22Rv1 (cell line): ENCODE data around the gene NOC3L.

Experiments
- H3K27ac ChIP-seq: fragments of 450-650 bp; 2 replicates; pipeline ENCODE4 v1.5.1; 2017
- ZFX ChIP-seq: fragments of 450-650 bp; IDR thresholded peaks from 2 replicates; pipeline ENCODE4 v1.6.1; 2017; ENCODE audit warnings: antibody characterized with exemption, borderline replicate concordance
- TF ChIP-seq, protein P1 (sequence below): fragments of 450-650 bp; IDR thresholded peaks from 2 replicates; pipeline ENCODE4 v1.5.1; 2017; ENCODE audit warnings: mild to moderate bottlenecking

The NOC3L gene

GRCh38 chr10:94300042-94300441 is 62.7 kb downstream of the NOC3L start:
- no peak overlapping the region for H3K27ac ChIP-seq
- TF ChIP-seq ZFX = no peak
- TF ChIP-seq, protein P1, sequence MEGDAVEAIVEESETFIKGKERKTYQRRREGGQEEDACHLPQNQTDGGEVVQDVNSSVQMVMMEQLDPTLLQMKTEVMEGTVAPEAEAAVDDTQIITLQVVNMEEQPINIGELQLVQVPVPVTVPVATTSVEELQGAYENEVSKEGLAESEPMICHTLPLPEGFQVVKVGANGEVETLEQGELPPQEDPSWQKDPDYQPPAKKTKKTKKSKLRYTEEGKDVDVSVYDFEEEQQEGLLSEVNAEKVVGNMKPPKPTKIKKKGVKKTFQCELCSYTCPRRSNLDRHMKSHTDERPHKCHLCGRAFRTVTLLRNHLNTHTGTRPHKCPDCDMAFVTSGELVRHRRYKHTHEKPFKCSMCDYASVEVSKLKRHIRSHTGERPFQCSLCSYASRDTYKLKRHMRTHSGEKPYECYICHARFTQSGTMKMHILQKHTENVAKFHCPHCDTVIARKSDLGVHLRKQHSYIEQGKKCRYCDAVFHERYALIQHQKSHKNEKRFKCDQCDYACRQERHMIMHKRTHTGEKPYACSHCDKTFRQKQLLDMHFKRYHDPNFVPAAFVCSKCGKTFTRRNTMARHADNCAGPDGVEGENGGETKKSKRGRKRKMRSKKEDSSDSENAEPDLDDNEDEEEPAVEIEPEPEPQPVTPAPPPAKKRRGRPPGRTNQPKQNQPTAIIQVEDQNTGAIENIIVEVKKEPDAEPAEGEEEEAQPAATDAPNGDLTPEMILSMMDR = no peak

DNA sequence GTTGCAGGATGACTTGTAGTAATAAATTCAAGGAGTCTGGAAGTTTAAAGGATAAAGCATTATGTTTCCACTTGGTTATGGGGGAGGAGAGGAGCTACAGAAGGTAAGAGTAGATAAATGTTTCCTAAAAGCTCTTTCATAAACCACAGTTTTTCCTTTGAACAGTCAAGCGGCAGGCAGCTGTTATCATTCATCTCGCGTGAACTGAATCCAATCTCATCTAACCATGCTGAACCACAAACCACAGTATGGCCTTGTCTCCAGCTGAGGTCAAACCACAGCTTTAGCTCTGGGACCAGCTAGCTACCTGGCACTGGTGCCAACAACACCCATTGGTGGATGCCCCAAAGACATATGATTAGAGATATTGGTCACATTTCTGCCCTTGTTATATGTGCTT is 63.3 kb downstream of the NOC3L start:
- H3K27ac ChIP-seq = no peak overlapping the region
- TF ChIP-seq ZFX = no peak
- TF ChIP-seq, protein P1 = no peak

GRCh38 chr10:94294168-94294567 is 68.6 kb downstream of the NOC3L start:
- TF ChIP-seq, protein P1 = no peak
- TF ChIP-seq ZFX = no peak

DNA sequence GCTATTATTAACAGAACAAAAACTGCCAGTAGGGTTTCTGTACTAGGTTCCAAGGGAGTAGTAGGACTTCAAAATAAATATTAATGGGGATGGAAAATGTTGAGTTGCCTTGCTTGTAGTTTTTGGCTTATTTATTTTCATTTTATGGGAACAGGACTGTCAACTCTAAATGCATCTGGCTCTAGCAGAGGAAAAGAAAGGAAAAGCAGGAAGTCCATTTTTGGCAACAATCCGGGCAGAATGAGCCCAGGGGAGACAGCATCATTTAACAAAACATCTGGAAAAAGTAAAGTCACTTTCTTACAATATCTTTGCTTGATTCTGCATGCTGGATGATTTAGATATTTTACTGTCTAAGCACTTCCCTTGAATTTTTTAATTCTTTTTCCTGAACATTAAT is 69.4 kb downstream of the NOC3L start:
- H3K27ac ChIP-seq = no peak overlapping the region
- TF ChIP-seq, protein P1 = no peak
- TF ChIP-seq ZFX = no peak

More at GRCh38 chr10:94294168-94294567, 68.6 kb downstream of the NOC3L start:
- H3K27ac ChIP-seq = no peak overlapping the region

DNA sequence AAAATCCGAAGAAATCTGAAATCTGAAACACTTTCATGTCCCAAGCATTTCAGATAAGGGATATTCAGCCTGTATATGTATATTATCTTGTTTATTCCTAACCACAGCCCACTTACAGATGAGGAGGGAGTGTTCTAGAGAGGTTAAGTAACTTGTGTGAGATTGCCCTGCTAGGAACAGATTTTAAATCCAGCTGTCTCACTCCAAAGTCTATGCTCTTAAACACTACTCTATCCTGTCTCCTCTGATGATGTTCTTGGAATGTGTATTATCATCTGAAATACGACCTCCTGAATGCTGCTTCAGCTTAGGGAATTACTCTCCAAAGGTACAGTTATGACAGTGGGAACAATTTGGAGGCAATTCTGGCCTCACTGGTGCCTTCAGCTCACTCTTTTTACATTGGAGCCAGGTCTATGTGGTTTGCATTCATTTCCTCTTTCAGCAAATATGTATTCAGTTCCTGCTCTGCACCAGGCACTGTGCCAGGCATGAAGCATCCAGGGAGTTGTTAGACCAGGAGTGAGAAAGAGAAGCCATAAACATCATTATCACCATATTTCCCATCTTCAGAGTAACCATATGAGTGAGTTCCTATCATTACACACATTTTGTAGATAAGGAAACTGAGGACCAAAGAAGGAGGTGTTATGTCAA is 70.2 kb downstream of the NOC3L start:
- no peak overlapping the region for H3K27ac ChIP-seq
- no peak for TF ChIP-seq ZFX
- TF ChIP-seq, protein P1 = no peak

GRCh38 chr10:94288361-94289101 is 74.2 kb downstream of the NOC3L start:
- TF ChIP-seq, protein P1 = no peak
- no peak for TF ChIP-seq ZFX
- H3K27ac ChIP-seq = no peak overlapping the region

DNA sequence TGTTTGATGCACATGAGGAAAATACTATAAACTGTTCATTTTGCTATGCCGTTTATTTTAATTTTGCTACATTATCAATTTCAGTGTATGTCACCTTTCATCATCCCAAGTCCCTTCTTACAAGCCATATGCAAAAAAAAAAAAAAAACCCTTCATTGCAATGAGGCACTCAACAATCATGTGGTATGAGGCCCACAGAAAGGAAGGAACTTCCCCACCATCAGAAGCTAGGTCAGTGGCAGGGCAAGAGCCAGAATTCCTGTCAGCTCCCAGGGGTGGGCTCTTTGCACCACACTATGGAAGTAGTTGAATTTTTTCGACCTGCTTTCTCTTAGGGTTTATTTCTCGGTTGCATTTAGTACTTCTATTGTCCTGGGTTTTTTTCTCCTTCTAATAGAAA is 75.4 kb downstream of the NOC3L start:
- no peak overlapping the region for H3K27ac ChIP-seq
- TF ChIP-seq, protein P1 = no peak
- no peak for TF ChIP-seq ZFX
